Endodermal cell (in vitro differentiated cells): Measurements from ENCODE around the gene BRCC3. TPM values are rescaled to one million over a fixed set of nuclear protein-coding genes. Genes with fewer than 3 reads are reported as not detected.

Experiments
- DNase-seq: peaks from one replicate; pipeline ENCODE4 v3.0.0-alpha.2; 2017
- H3K27ac ChIP-seq: 2 replicates; pipeline ENCODE4 v1.5.1; 2013; ENCODE audit warnings: mild to moderate bottlenecking, low read depth, low read length, moderate library complexity
- H3K27me3 ChIP-seq: 2 replicates; pipeline ENCODE4 v1.6.1; 2013; ENCODE audit warnings: mild to moderate bottlenecking, low read length, moderate library complexity; ENCODE audit not compliant: insufficient read depth, control insufficient read depth, poor library complexity, severe bottlenecking
- H3K36me3 ChIP-seq: 2 replicates; pipeline ENCODE4 v1.7.0; 2013; ENCODE audit warnings: mild to moderate bottlenecking, low read length, moderate library complexity; ENCODE audit not compliant: control insufficient read depth, insufficient read depth
- H3K4me1 ChIP-seq: one replicate; pipeline ENCODE4 v1.7.0; 2013; ENCODE audit warnings: low read length; ENCODE audit not compliant: control insufficient read depth, insufficient read depth
- H3K4me3 ChIP-seq: 2 replicates; pipeline ENCODE4 v1.5.1; 2013; ENCODE audit warnings: mild to moderate bottlenecking, low read length, moderate library complexity
- H3K9ac ChIP-seq: 2 replicates; pipeline ENCODE4 v1.6.1; 2013; ENCODE audit warnings: mild to moderate bottlenecking, low read length, moderate library complexity; ENCODE audit not compliant: poor library complexity, severe bottlenecking; ENCODE audit errors: extremely low read depth
- H3K9me3 ChIP-seq: 2 replicates; pipeline ENCODE4 v1.6.1; 2013; ENCODE audit warnings: mild to moderate bottlenecking, low read length, moderate library complexity; ENCODE audit not compliant: control insufficient read depth
- H3K27ac Mint-ChIP-seq: 2 replicates; pipeline ENCODE4 v1.8.0; 2020; ENCODE audit warnings: mixed read lengths
- H3K27me3 Mint-ChIP-seq: 2 replicates; pipeline ENCODE4 v1.8.0; 2021; ENCODE audit warnings: mild to moderate bottlenecking, mixed read lengths; ENCODE audit not compliant: insufficient read depth
- H3K36me3 Mint-ChIP-seq: 2 replicates; pipeline ENCODE4 v1.8.0; 2020; ENCODE audit warnings: low read depth, mixed read lengths
- H3K4me1 Mint-ChIP-seq: 2 replicates; pipeline ENCODE4 v1.8.0; 2020; ENCODE audit warnings: mixed read lengths
- H3K4me3 Mint-ChIP-seq: 2 replicates; pipeline ENCODE4 v1.8.0; 2020; ENCODE audit warnings: mild to moderate bottlenecking, moderate library complexity, mixed read lengths
- H3K9me3 Mint-ChIP-seq: 2 replicates; pipeline ENCODE4 v1.8.0; 2020; ENCODE audit warnings: mild to moderate bottlenecking, mixed read lengths
- CTCF ChIP-seq: fragments of 200-600 bp; sonication (generic); conservative IDR thresholded peaks from 2 replicates; pipeline ENCODE4 v1.5.0; 2021; ENCODE audit warnings: antibody characterized with exemption, mild to moderate bottlenecking
- WGBS, 2 experiments: methylation state at CpG; one replicate each; pipeline versions ENCODE4 v1.1.5 to v1.1.7; 2013; ENCODE audit warnings: missing lambda C conversion rate in 2 of 2, mixed read lengths in 1 of 2; ENCODE audit not compliant: insufficient coverage in 1 of 2, insufficient read length in 1 of 2; 5-methylcytosine and 5-hydroxymethylcytosine counted together
- total RNA-seq, 2 donors: library from RNA; stranded (reverse); fragmentation: NEBNext Ultra II Directional in 1 of 2; extraction: Animal tissue kit (Norgen Biotek cat#: 25700) in 1 of 2; gene quantifications; 2 replicates in 1 of 2; 3 replicates in 1 of 2; pipeline ENCODE4 v1.2.1, GENCODE V29; 2021

BRCC3 gene
- total RNA-seq, 2 donors from 2014 or later: 21.9 to 22.8 TPM

GRCh38 chrX:155069414-155069813, 1.9 kb upstream of the BRCC3 start:
- peaks cover 64% of the 10 kb centered on the region for H3K9me3 Mint-ChIP-seq
- H3K4me1 ChIP-seq: no peaks in the 10 kb centered on the region
- H3K27me3 ChIP-seq: no peaks in the 10 kb centered on the region
- H3K9ac ChIP-seq: no peak overlapping the region
- H3K4me1 Mint-ChIP-seq: peaks cover 2% of the 10 kb centered on the region
- no peaks in the 10 kb centered on the region for H3K27me3 Mint-ChIP-seq
- H3K4me3 ChIP-seq: peak overlapping the region; percentile 90
- peaks cover 13% of the 10 kb centered on the region for H3K36me3 ChIP-seq
- no peak for DNase-seq
- TF ChIP-seq CTCF: no peak
- no peak overlapping the region for H3K27ac ChIP-seq
- peak overlapping the region; percentile 90 for H3K4me3 Mint-ChIP-seq
- no peak overlapping the region for H3K27ac Mint-ChIP-seq
- peaks cover 13% of the 10 kb centered on the region for H3K36me3 Mint-ChIP-seq
- WGBS, 2 experiments: no CpG with 5 or more reads among the region's 1 CpG
- H3K9me3 ChIP-seq: no peaks in the 10 kb centered on the region

- H3K27me3 Mint-ChIP-seq: no peaks in the 10 kb centered on the region
- Histone ChIP-seq H3K9me3 (no peaks in the 10 kb centered on the region), H3K4me3 (peak overlapping the region; percentile 90), H3K27ac (no peak overlapping the region), H3K27me3 (no peaks in the 10 kb centered on the region), H3K4me1 (no peaks in the 10 kb centered on the region), H3K36me3 (peaks cover 14% of the 10 kb centered on the region), H3K9ac (peak overlapping the region; percentile 49)
- 6% methylated on average over 12 of the region's 12 CpGs; no CpG with 5 or more reads in 1 of the 2 experiments for WGBS, 2 experiments
- H3K9me3 Mint-ChIP-seq: peaks cover 64% of the 10 kb centered on the region
- peak overlapping the region; percentile 90 for H3K4me3 Mint-ChIP-seq
- peaks cover 14% of the 10 kb centered on the region for H3K36me3 Mint-ChIP-seq
- no peak overlapping the region for H3K27ac Mint-ChIP-seq
- TF ChIP-seq CTCF: no peak
- H3K4me1 Mint-ChIP-seq: peaks cover 2% of the 10 kb centered on the region
- DNase-seq: no peak
These were observed 1.3 kb upstream of the BRCC3 start for GRCh38 chrX:155070038-155070437.

GRCh38 chrX:155070663-155070974, 689 bp upstream of the BRCC3 start:
- Mint-ChIP-seq H3K27me3 (no peaks in the 10 kb centered on the region), H3K4me1 (peaks cover 2% of the 10 kb centered on the region), H3K27ac (peak overlapping the region; percentile 91), H3K9me3 (peaks cover 66% of the 10 kb centered on the region), H3K36me3 (peaks cover 19% of the 10 kb centered on the region), H3K4me3 (peak overlapping the region; percentile 90)
- Histone ChIP-seq H3K9ac (peak overlapping the region; percentile 49), H3K27ac (no peak overlapping the region), H3K36me3 (peaks cover 20% of the 10 kb centered on the region), H3K27me3 (no peaks in the 10 kb centered on the region), H3K4me1 (no peaks in the 10 kb centered on the region), H3K4me3 (peak overlapping the region; percentile 90), H3K9me3 (no peaks in the 10 kb centered on the region)
- TF ChIP-seq CTCF: no peak
- 0% methylated on average over 15 of the region's 16 CpGs; no CpG with 5 or more reads in 1 of the 2 experiments for WGBS, 2 experiments
- DNase-seq: no peak
